Colonic mucosa (tissue), 4 donors: ENCODE data around the gene EPM2AIP1. TPM values are rescaled to one million over a fixed set of nuclear protein-coding genes. Genes with fewer than 3 reads are reported as not detected.
A peak's percentile ranks its signal among the peaks of the same experiment; 100 is the strongest.

ENCODE experiments used
- DNase-seq: peaks from one replicate; pipeline ENCODE4 v3.0.0-alpha.2; 2020
- H3K27ac ChIP-seq: fragments of 200-600 bp; one replicate; pipeline ENCODE4 v1.8.0; 2021
- H3K27me3 ChIP-seq: fragments of 200-600 bp; one replicate; pipeline ENCODE4 v1.8.0; 2021
- H3K36me3 ChIP-seq: fragments of 200-600 bp; one replicate; pipeline ENCODE4 v1.8.0; 2021
- H3K4me1 ChIP-seq: fragments of 200-600 bp; one replicate; pipeline ENCODE4 v1.8.0; 2021; ENCODE audit warnings: mild to moderate bottlenecking
- H3K4me3 ChIP-seq: fragments of 200-600 bp; one replicate; pipeline ENCODE4 v1.8.0; 2021
- H3K9ac ChIP-seq, 2 donors: one replicate each; pipeline ENCODE4 v1.7.0; 2013; ENCODE audit warnings: control low read depth in 2 of 2, low read depth in 2 of 2, low read length in 2 of 2
- H3K9me3 ChIP-seq: fragments of 200-600 bp; one replicate; pipeline ENCODE4 v1.8.0; 2021
- CTCF ChIP-seq: fragments of 200-600 bp; IDR thresholded peaks from one replicate; pipeline ENCODE4 v1.8.0; 2022; ENCODE audit warnings: antibody characterized with exemption, mild to moderate bottlenecking
- intact Hi-C: fragments of 100-400 bp; cut with DNase I; formaldehyde crosslinking; loops from one replicate; pipeline ENCODE4 v1.14.1; 2022
- total RNA-seq, 2 donors: library from RNA; stranded (reverse); fragmentation: NEBNext Ultra II Directional in 1 of 2; extraction: Animal tissue kit (Norgen Biotek cat#: 25700) in 1 of 2; gene quantifications; one replicate each; pipeline ENCODE4 v1.2.1, GENCODE V29; 2021
- donor health status: healthy.
- donor health status: DM: no; HTN: no; CAD: no.
- donor health status: DM: no; HTN: no; CAD: no.

The EPM2AIP1 gene
- total RNA-seq, 2 donors from 2014 or later: 13.0 to 14.3 TPM

GRCh38 chr3:37017683-37018082 is 24.8 kb upstream of the EPM2AIP1 start:
- Histone ChIP-seq H3K4me1 (no peaks in the 10 kb centered on the region), H3K27me3 (no peaks in the 10 kb centered on the region), H3K9me3 (no peaks in the 10 kb centered on the region), H3K36me3 (no peaks in the 10 kb centered on the region), H3K4me3 (no peak overlapping the region), H3K27ac (no peak overlapping the region), H3K9ac (no peak overlapping the region)
- intact Hi-C loops: no loop called here
- DNase-seq: no peak
- TF ChIP-seq CTCF: no peak

GRCh38 chr3:37016903-37017302 is 24.0 kb upstream of the EPM2AIP1 start:
- TF ChIP-seq CTCF: no peak
- Histone ChIP-seq H3K4me1 (no peaks in the 10 kb centered on the region), H3K27me3 (no peaks in the 10 kb centered on the region), H3K4me3 (no peak overlapping the region), H3K9ac (no peak overlapping the region), H3K9me3 (no peaks in the 10 kb centered on the region), H3K36me3 (no peaks in the 10 kb centered on the region), H3K27ac (no peak overlapping the region)
- DNase-seq: no peak
- intact Hi-C loops: no loop called here

DNA sequence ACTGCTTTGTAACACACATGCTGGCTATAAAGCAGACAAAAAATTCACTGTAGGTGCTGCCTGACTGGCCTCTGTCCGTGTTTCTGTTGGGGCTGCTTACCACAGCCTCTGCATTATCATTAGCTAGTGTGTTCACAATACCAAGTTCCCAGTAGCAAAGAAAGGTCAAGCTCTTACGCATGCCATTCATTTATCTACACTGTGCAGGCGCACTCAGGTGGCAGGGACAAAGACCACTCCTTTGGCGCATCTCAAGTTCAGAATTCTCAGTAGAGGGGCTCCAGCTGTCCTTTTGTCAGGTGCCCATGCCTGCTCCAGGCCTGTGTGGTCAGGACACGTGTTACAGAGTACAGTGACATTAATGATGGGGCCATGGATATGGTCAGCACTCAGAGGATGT is 22.7 kb upstream of the EPM2AIP1 start:
- no peaks in the 10 kb centered on the region for H3K36me3 ChIP-seq
- no peak overlapping the region for H3K27ac ChIP-seq
- no peaks in the 10 kb centered on the region for H3K4me1 ChIP-seq
- intact Hi-C loops: no loop called here
- DNase-seq: no peak
- no peaks in the 10 kb centered on the region for H3K9me3 ChIP-seq
- no peak overlapping the region for H3K4me3 ChIP-seq
- TF ChIP-seq CTCF: no peak
- no peak overlapping the region for H3K9ac ChIP-seq
- no peaks in the 10 kb centered on the region for H3K27me3 ChIP-seq

DNA sequence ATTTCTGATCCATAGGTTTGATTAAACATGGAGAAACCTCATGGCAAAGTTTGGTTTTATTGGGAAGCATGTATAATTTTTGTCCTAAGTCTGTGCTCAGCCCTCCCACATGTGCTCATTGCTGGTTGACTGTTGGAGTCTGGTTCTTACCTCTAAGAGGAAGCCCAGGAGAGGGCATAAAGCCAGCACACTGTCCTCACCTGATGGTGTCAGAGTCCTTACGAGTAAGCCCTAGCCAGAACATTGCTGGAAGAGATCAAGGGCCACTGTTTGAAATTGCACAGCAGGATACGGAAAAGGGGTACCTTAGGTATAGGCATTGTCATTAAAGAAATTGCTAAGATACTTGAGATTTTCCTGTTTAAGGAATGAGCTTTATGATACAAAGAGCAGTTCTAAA is 21.7 kb upstream of the EPM2AIP1 start:
- Histone ChIP-seq H3K4me3 (no peak overlapping the region), H3K9me3 (no peaks in the 10 kb centered on the region), H3K27me3 (no peaks in the 10 kb centered on the region), H3K9ac (no peak overlapping the region), H3K4me1 (no peaks in the 10 kb centered on the region), H3K27ac (no peak overlapping the region), H3K36me3 (no peaks in the 10 kb centered on the region)
- TF ChIP-seq CTCF: no peak
- intact Hi-C loops: no loop called here
- DNase-seq: no peak

DNA sequence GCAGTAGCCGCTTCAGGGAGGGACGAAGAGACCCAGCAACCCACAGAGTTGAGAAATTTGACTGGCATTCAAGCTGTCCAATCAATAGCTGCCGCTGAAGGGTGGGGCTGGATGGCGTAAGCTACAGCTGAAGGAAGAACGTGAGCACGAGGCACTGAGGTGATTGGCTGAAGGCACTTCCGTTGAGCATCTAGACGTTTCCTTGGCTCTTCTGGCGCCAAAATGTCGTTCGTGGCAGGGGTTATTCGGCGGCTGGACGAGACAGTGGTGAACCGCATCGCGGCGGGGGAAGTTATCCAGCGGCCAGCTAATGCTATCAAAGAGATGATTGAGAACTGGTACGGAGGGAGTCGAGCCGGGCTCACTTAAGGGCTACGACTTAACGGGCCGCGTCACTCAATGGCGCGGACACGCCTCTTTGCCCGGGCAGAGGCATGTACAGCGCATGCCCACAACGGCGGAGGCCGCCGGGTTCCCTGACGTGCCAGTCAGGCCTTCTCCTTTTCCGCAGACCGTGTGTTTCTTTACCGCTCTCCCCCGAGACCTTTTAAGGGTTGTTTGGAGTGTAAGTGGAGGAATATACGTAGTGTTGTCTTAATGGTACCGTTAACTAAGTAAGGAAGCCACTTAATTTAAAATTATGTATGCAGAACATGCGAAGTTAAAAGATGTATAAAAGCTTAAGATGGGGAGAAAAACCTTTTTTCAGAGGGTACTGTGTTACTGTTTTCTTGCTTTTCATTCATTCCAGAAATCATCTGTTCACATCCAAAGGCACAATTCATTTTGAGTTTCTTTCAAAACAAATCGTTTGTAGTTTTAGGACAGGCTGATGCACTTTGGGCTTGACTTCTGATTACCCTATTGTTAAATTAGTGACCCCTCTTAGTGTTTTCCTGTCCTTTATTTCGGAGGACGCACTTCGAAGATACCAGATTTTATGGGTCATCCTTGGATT is 674 bp upstream of the EPM2AIP1 start, which contains the start of gene MLH1:
MLH1 (plus strand) TSS at position 193 of the 958 bp plus-strand sequence; CDS start at position 223, 30 bp downstream.
- Histone ChIP-seq H3K9me3 (no peaks in the 10 kb centered on the region), H3K4me1 (no peaks in the 10 kb centered on the region), H3K27me3 (no peaks in the 10 kb centered on the region), H3K9ac (peak within 1 kb of the TSS; percentile 90 to 93), H3K27ac (peak within 1 kb of the TSS; percentile 97), H3K36me3 (no peaks in the 10 kb centered on the region), H3K4me3 (peak within 1 kb of the TSS; percentile 53)
- TF ChIP-seq CTCF: no peak
- DNase-seq: peak; percentile 100
- intact Hi-C loops: no loop called here
